Calu3 (cell line): Measurements from ENCODE around the gene COBLL1. TPM values are rescaled to one million over a fixed set of nuclear protein-coding genes. Genes with fewer than 3 reads are reported as not detected.
A peak's percentile ranks its signal among the peaks of the same experiment; 100 is the strongest.

ENCODE experiments used
- Bru-seq: library from RNA; stranded (reverse); fragments of 400-500 nt; gene quantifications from one replicate; lab custom pipeline; 2021; lab: Mats Ljungman, UMichigan
- BruChase-seq, 2 experiments: library from RNA; stranded (reverse); fragments of 400-500 nt; gene quantifications; one replicate each; lab custom pipeline; 2021; lab: Mats Ljungman, UMichigan
- BruUV-seq: library from RNA; stranded (reverse); fragments of 400-500 nt; replicated peaks from 2 replicates; lab custom pipeline; 2021; lab: Mats Ljungman, UMichigan
- CTCF ChIA-PET: fragments of 300-600 bp; sonication (Branson Sonifier 250); formaldehyde crosslinking; loops from one replicate; lab custom pipeline; 2022; ENCODE audit warnings: antibody characterized with exemption; lab: Charles Lee
- DNase-seq: peaks from one replicate; pipeline ENCODE4 v3.0.0; 2022
- H3K27ac Mint-ChIP-seq: one replicate; pipeline ENCODE4 v1.8.0; 2022; ENCODE audit warnings: mixed read lengths; ENCODE audit not compliant: unreplicated experiment
- H3K27me3 Mint-ChIP-seq: one replicate; pipeline ENCODE4 v1.8.0; 2022; ENCODE audit warnings: mixed read lengths; ENCODE audit not compliant: unreplicated experiment
- H3K36me3 Mint-ChIP-seq: one replicate; pipeline ENCODE4 v1.8.0; 2022; ENCODE audit warnings: mild to moderate bottlenecking, moderate library complexity, mixed read lengths; ENCODE audit not compliant: insufficient read depth, unreplicated experiment
- H3K4me1 Mint-ChIP-seq: one replicate; pipeline ENCODE4 v1.8.0; 2022; ENCODE audit warnings: mild to moderate bottlenecking, low read depth, mixed read lengths; ENCODE audit not compliant: unreplicated experiment
- H3K4me3 Mint-ChIP-seq: one replicate; pipeline ENCODE4 v1.8.0; 2022; ENCODE audit warnings: mild to moderate bottlenecking, low read depth, moderate library complexity, mixed read lengths; ENCODE audit not compliant: unreplicated experiment
- H3K9me3 Mint-ChIP-seq: one replicate; pipeline ENCODE4 v1.8.0; 2022; ENCODE audit warnings: low read depth, mixed read lengths; ENCODE audit not compliant: unreplicated experiment
- intact Hi-C: fragments of 100-400 bp; cut with micrococcal nuclease; formaldehyde crosslinking; loops from one replicate; pipeline ENCODE4 v1.10.0; 2022; ENCODE audit not compliant: unreplicated experiment
- long read RNA-seq: library from polyadenylated mRNA; stranded (forward); transcript quantifications from one replicate; pipeline ENCODE4 v2.0.0, GENCODE V29; 2022
- total RNA-seq: library from RNA; stranded (reverse); gene quantifications from 2 replicates; pipeline ENCODE4 v1.2.3, GENCODE V29; 2022
- TF ChIP-seq, protein P1 (sequence below): fragments of 200-600 bp; IDR thresholded peaks from one replicate; pipeline ENCODE4 v1.8.0; 2022; ENCODE audit warnings: antibody characterized with exemption; ENCODE audit not compliant: unreplicated experiment

Gene COBLL1, protein sequence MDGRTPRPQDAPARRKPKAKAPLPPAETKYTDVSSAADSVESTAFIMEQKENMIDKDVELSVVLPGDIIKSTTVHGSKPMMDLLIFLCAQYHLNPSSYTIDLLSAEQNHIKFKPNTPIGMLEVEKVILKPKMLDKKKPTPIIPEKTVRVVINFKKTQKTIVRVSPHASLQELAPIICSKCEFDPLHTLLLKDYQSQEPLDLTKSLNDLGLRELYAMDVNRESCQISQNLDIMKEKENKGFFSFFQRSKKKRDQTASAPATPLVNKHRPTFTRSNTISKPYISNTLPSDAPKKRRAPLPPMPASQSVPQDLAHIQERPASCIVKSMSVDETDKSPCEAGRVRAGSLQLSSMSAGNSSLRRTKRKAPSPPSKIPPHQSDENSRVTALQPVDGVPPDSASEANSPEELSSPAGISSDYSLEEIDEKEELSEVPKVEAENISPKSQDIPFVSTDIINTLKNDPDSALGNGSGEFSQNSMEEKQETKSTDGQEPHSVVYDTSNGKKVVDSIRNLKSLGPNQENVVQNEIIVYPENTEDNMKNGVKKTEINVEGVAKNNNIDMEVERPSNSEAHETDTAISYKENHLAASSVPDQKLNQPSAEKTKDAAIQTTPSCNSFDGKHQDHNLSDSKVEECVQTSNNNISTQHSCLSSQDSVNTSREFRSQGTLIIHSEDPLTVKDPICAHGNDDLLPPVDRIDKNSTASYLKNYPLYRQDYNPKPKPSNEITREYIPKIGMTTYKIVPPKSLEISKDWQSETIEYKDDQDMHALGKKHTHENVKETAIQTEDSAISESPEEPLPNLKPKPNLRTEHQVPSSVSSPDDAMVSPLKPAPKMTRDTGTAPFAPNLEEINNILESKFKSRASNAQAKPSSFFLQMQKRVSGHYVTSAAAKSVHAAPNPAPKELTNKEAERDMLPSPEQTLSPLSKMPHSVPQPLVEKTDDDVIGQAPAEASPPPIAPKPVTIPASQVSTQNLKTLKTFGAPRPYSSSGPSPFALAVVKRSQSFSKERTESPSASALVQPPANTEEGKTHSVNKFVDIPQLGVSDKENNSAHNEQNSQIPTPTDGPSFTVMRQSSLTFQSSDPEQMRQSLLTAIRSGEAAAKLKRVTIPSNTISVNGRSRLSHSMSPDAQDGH
- total RNA-seq (44.9 and 56.9 TPM in 2 replicates), Bru-seq, nascent RNA (percentile 89 among the genes with signal in this experiment), BruChase-seq, experiment 1, labeled RNA remaining after a 6-hour chase (percentile 71 among the genes with signal in this experiment), BruChase-seq, experiment 2, labeled RNA remaining after a 2-hour chase (percentile 67 among the genes with signal in this experiment)
- long read RNA-seq, full-length matches to known transcripts, result 11 of 33 reads
- long read RNA-seq, partial matches to known transcripts, result 2 of 33 reads
- long read RNA-seq, other reads (novel, unspliced or antisense), result 20 of 33 reads

DNA sequence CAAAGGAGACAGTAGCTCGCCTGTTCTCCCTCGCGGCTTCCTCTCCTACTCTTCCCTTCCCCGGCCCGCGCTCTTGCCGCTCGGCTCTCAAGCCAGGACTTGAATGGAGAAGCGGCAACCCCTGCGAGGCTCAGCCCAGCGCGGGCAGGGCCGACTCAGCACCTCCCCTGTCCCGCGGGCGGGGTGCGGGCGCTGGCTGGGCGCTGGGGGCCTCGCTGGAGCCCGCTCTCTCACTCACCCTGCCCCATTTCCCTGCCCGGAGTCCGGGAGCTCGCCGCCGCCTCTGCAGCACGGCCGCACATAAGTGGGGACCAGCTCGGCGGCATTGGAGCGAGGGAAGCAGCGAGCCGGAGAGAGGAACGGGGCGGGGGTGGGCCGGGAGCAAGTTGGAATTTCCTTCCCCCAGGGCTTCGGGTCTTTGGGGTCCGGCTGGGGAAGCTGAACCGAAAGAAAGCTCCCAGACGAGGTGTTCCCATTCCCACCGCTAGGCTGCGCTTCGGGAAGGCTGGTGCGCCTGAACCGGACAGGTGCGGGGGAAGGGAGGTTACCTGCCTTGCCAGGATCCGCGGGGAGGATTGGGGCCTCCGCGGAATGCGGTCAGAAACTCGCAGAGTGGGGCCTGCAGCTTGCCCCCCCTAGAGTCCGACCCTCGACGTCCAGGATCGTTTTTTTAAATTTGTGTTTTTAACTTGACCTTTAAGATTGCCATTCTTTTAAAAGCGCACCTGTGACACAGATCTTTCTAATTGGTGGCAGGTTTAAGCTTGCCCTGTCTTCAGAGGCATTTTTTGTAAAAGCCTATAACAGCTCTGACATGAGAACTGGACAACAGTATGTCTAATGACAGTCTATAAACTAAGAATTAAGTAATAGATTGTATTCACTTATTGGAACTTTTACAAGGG, at the start of gene COBLL1:
Gene COBLL1, minus strand, starts transcription at position 105 of the 905 bp plus-strand sequence. CDS start 627 bp downstream, outside the sequence.
- H3K9me3 Mint-ChIP-seq, result no peaks in the 10 kb centered on the region
- peaks cover 15% of the 10 kb centered on the region for H3K4me1 Mint-ChIP-seq
- CTCF ChIA-PET, result interaction anchor here (0.5 to 2.4 kb wide), 11 partner anchors 18 to 219 kb away, joined by 3 to 27 read pairs (median 4); no protein-coding TSS in a partner anchor
- H3K4me3 Mint-ChIP-seq, result peak within 1 kb of the TSS; percentile 97
- H3K27ac Mint-ChIP-seq, result peak within 1 kb of the TSS; percentile 86
- no peaks in the 10 kb centered on the region for H3K27me3 Mint-ChIP-seq
- peaks cover 38% of the 10 kb centered on the region for H3K36me3 Mint-ChIP-seq
- peak; percentile 92 for DNase-seq
- BruUV-seq, result TSS peak; percentile 26
- TF ChIP-seq, protein P1, sequence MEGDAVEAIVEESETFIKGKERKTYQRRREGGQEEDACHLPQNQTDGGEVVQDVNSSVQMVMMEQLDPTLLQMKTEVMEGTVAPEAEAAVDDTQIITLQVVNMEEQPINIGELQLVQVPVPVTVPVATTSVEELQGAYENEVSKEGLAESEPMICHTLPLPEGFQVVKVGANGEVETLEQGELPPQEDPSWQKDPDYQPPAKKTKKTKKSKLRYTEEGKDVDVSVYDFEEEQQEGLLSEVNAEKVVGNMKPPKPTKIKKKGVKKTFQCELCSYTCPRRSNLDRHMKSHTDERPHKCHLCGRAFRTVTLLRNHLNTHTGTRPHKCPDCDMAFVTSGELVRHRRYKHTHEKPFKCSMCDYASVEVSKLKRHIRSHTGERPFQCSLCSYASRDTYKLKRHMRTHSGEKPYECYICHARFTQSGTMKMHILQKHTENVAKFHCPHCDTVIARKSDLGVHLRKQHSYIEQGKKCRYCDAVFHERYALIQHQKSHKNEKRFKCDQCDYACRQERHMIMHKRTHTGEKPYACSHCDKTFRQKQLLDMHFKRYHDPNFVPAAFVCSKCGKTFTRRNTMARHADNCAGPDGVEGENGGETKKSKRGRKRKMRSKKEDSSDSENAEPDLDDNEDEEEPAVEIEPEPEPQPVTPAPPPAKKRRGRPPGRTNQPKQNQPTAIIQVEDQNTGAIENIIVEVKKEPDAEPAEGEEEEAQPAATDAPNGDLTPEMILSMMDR, result peak; percentile 77
- intact Hi-C loops, result loop anchor here (2.0 kb wide), 1 partner anchor 17 kb away; no protein-coding TSS in a partner anchor

DNA sequence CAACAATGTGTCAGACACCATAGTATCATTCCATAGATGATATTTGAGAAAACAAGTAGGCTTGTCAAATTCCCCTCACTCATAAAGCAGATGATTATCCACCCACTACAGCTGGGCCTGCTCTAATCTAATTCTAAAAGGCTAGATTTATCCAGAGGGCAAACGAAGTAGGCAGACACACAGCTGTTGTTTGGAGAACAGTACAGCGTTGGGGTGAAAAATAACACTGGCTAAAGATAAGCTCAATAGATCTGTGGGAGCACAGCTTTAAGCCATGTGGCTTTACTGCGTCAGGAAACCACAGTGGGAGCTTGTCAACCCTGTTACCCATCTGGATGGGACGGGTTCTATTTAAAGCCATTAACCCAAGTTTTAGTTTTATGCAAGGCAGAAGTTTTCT, 48.9 kb upstream of the COBLL1 start:
- no peaks in the 10 kb centered on the region for H3K36me3 Mint-ChIP-seq
- intact Hi-C loops, result no loop called here
- H3K9me3 Mint-ChIP-seq, result peaks cover 4% of the 10 kb centered on the region
- H3K27me3 Mint-ChIP-seq, result no peaks in the 10 kb centered on the region
- H3K4me1 Mint-ChIP-seq, result peaks cover 12% of the 10 kb centered on the region
- H3K4me3 Mint-ChIP-seq, result no peak overlapping the region
- H3K27ac Mint-ChIP-seq, result no peak overlapping the region
- no TSS peak for BruUV-seq
- CTCF ChIA-PET, result interaction anchor here (0.6 kb wide), 1 partner anchor 11 kb away, joined by 4 read pairs; no protein-coding TSS in a partner anchor
- TF ChIP-seq, protein P1, result no peak
- no peak for DNase-seq

DNA sequence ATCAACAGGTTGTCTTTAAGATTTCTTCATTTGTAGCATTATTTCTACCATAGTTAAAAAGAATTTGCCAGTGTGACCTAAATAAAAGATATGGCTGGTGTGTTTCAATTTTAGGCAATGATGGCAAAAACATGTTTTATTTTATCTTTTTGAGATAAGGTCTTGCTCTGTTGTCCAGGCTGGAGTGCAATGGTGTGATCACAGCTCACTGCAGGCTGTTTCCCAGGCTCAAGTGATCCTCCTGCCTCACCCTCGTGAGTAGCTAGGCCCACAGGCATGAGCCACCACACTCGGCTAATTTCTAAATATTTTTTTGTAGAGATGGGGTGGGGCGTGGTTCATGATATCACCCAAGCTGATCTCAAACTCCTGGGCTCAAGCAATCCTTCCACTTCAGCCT, 47.0 kb upstream of the COBLL1 start:
- H3K27me3 Mint-ChIP-seq, result no peaks in the 10 kb centered on the region
- H3K36me3 Mint-ChIP-seq, result no peaks in the 10 kb centered on the region
- no peak overlapping the region for H3K27ac Mint-ChIP-seq
- intact Hi-C loops, result no loop called here
- CTCF ChIA-PET, result no interaction called here
- H3K4me1 Mint-ChIP-seq, result no peaks in the 10 kb centered on the region
- no peak for DNase-seq
- no TSS peak for BruUV-seq
- no peaks in the 10 kb centered on the region for H3K9me3 Mint-ChIP-seq
- no peak overlapping the region for H3K4me3 Mint-ChIP-seq
- TF ChIP-seq, protein P1, result no peak
